ENCODE results near the gene CREB5.

DNA sequence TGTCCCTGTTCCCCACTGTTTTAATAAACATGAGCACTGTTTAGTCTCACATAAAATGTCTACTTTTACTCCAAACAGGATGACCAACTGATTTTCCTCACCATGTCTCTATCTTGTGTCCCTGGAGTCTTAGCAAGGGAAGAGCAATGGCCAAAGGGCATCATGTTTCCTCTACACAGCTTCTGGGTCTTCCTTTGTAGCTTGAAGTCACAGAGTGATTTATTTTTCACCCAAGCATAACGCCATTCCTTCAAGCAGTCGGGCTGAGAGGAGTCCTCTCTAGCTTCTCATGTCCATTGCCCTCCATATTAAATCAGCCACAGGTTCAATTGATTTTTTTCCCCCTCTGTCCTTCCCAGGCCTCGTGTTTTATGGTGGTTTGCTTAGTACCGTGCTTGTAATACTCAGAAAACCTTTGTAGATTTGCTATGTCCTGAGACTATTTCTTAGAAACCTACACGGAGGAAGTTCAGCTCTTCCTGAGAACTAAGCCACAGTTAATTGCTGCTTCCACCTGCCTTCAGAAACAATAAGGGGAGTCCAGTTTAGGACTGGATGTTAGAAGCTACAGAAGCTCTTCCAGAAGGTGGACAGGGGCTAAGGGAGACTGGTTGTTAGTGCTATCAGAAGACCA, 178.8 kb downstream of the CREB5 start:
- TF ChIP-seq, protein P1, sequence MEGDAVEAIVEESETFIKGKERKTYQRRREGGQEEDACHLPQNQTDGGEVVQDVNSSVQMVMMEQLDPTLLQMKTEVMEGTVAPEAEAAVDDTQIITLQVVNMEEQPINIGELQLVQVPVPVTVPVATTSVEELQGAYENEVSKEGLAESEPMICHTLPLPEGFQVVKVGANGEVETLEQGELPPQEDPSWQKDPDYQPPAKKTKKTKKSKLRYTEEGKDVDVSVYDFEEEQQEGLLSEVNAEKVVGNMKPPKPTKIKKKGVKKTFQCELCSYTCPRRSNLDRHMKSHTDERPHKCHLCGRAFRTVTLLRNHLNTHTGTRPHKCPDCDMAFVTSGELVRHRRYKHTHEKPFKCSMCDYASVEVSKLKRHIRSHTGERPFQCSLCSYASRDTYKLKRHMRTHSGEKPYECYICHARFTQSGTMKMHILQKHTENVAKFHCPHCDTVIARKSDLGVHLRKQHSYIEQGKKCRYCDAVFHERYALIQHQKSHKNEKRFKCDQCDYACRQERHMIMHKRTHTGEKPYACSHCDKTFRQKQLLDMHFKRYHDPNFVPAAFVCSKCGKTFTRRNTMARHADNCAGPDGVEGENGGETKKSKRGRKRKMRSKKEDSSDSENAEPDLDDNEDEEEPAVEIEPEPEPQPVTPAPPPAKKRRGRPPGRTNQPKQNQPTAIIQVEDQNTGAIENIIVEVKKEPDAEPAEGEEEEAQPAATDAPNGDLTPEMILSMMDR (IDR thresholded peaks at IDR 0.05): no peak
- TF ChIP-seq POLR2AphosphoS5 (IDR thresholded peaks at IDR 0.05): no peak
